Right lung (tissue), 5 donors: ENCODE measurements around the gene CALML5. TPM values are rescaled to one million over a fixed set of nuclear protein-coding genes. Genes with fewer than 3 reads are reported as not detected.

Experiments
- DNase-seq, 2 donors: peaks; one replicate each; pipeline ENCODE4 v3.0.0-alpha.2; 2013
- polyA plus RNA-seq, 5 donors: library from polyadenylated mRNA; unstranded; fragments of 120-200 nt; gene quantifications; one replicate each; pipeline versions ENCODE4 v1.2.1 to v1.2.3, GENCODE V29; 2013; ENCODE audit warnings: inconsistent platforms in 1 of 5, low replicate concordance in 1 of 5; ENCODE audit not compliant: insufficient read length in 5 of 5, insufficient read depth in 1 of 5

Gene CALML5
- polyA plus RNA-seq, 5 donors, result not detected

- DNase-seq, result no peak
These were observed 34.8 kb downstream of the CALML5 start for GRCh38 chr10:5464546-5464945.

GRCh38 chr10:5462841-5463293, 36.5 kb downstream of the CALML5 start:
- DNase-seq, result no peak

GRCh38 chr10:5461914-5462840, 37.2 kb downstream of the CALML5 start:
- DNase-seq, result no peak

- no peak for DNase-seq
These were observed 38.2 kb downstream of the CALML5 start for GRCh38 chr10:5461203-5461588.

GRCh38 chr10:5460468-5461202, 38.7 kb downstream of the CALML5 start:
- DNase-seq, result no peak

- no peak for DNase-seq
These were observed 40.2 kb downstream of the CALML5 start for GRCh38 chr10:5458949-5459747.

- no peak for DNase-seq
These were observed 40.9 kb downstream of the CALML5 start for GRCh38 chr10:5458425-5458824.

- DNase-seq, result no peak
These were observed 41.6 kb downstream of the CALML5 start for GRCh38 chr10:5457741-5458140.

- no peak for DNase-seq
These were observed 42.8 kb downstream of the CALML5 start for GRCh38 chr10:5456563-5456962.

GRCh38 chr10:5453749-5454489, 45.5 kb downstream of the CALML5 start:
- DNase-seq, result no peak

- no peak for DNase-seq
These were observed 48.6 kb downstream of the CALML5 start for GRCh38 chr10:5450605-5451384.

GRCh38 chr10:5449823-5450222, 49.5 kb downstream of the CALML5 start:
- no peak for DNase-seq

GRCh38 chr10:5449227-5449626, 50.1 kb downstream of the CALML5 start:
- no peak for DNase-seq

Other genes starting within 250 kb of the CALML5 start
- 1 to 10 TPM in 2 of 5 donors, under 1 TPM in 3; 0.54 to 1.1 (median 0.96) TPM for gene UCN3, start 134.6 kb downstream of the CALML5 start, polyA plus RNA-seq
- gene TUBAL3, start 94.7 kb downstream of the CALML5 start, polyA plus RNA-seq, result under 1 TPM in 1 of 5 donors, not detected in 4; 0.09 TPM
- 100 to 1,000 TPM; 129 to 220 (median 187) TPM for gene NET1, start 87.0 kb downstream of the CALML5 start, polyA plus RNA-seq
- under 1 TPM; 0.49 to 0.85 (median 0.55) TPM for gene CALML3, start 25.4 kb upstream of the CALML5 start, polyA plus RNA-seq
- 10 to 100 TPM in 3 of 5 donors, 1 to 10 TPM in 2; 9.3 to 14.5 (median 11.0) TPM for gene ASB13, start 167.0 kb upstream of the CALML5 start, polyA plus RNA-seq
- 10 to 100 TPM; 30.8 to 43.5 (median 39.2) TPM for gene TASOR2, start 185.3 kb upstream of the CALML5 start, polyA plus RNA-seq